IMR-90 (cell line): ENCODE measurements around the gene NCKAP5. TPM values are rescaled to one million over a fixed set of nuclear protein-coding genes. Genes with fewer than 3 reads are reported as not detected.

Source experiments
- ATAC-seq: fragments of 200-7000 bp; cut with Tn5 transposase; 2 replicates; pipeline ENCODE4 v1.9.1; 2020; ENCODE audit warnings: low read depth, mild to moderate bottlenecking, moderate library complexity
- BruUV-seq: library from RNA; stranded (reverse); fragments of 400-500 nt; replicated peaks from 2 replicates; lab custom pipeline; 2021; lab: Mats Ljungman, UMichigan
- CTCF ChIA-PET: fragments of 300-600 bp; formaldehyde crosslinking; extraction: SDS; loops from one replicate; lab custom pipeline; 2021; ENCODE audit warnings: antibody characterized with exemption; lab: Yijun Ruan, JAX
- POLR2A ChIA-PET: fragments of 300-600 bp; sonication (Branson Sonifier 250); formaldehyde crosslinking; loops from one replicate; lab custom pipeline; 2022; ENCODE audit warnings: antibody characterized with exemption; ENCODE audit not compliant: unreplicated experiment; lab: Charles Lee
- DNase-seq: peaks from one replicate; pipeline ENCODE4 v3.0.0; 2013
- H2AFZ ChIP-seq: replicated peaks from 2 replicates; pipeline ENCODE3; 2013; ENCODE audit warnings: low read length, mild to moderate bottlenecking; ENCODE audit not compliant: poor library complexity
- H2AK5ac ChIP-seq: 2 replicates; pipeline ENCODE4 v1.6.1; 2013; ENCODE audit warnings: low read depth, low read length, inconsistent platforms
- H2AK9ac ChIP-seq: replicated peaks from 2 replicates; pipeline ENCODE3; 2013; ENCODE audit warnings: mild to moderate bottlenecking, low read depth, low read length, moderate library complexity; ENCODE audit not compliant: poor library complexity
- H2BK120ac ChIP-seq: 2 replicates; pipeline ENCODE4 v1.6.1; 2013; ENCODE audit warnings: low read depth, low read length, inconsistent platforms
- H2BK15ac ChIP-seq: 3 replicates; pipeline ENCODE4 v1.6.1; 2013; ENCODE audit warnings: low read depth, low read length, inconsistent platforms
- H2BK20ac ChIP-seq: 2 replicates; pipeline ENCODE4 v1.6.1; 2013; ENCODE audit warnings: low read depth, mild to moderate bottlenecking, inconsistent platforms, low read length, moderate library complexity
- H2BK5ac ChIP-seq: 2 replicates; pipeline ENCODE4 v1.6.1; 2013; ENCODE audit warnings: mild to moderate bottlenecking, low read depth, low read length, inconsistent platforms; ENCODE audit not compliant: poor library complexity, severe bottlenecking
- H3K14ac ChIP-seq: replicated peaks from 2 replicates; pipeline ENCODE4 v1.6.1; 2013; ENCODE audit warnings: low read depth, low read length, inconsistent platforms
- H3K18ac ChIP-seq: 2 replicates; pipeline ENCODE4 v1.6.1; 2013; ENCODE audit warnings: low read depth, low read length, control low read depth
- H3K23ac ChIP-seq: 2 replicates; pipeline ENCODE4 v1.6.1; 2013; ENCODE audit warnings: low read depth, low read length, inconsistent platforms
- H3K27ac ChIP-seq: 2 replicates; pipeline ENCODE4 v1.5.1; 2013; ENCODE audit warnings: mild to moderate bottlenecking, control low read depth, low read length; ENCODE audit not compliant: insufficient read depth
- H3K27me3 ChIP-seq: 2 replicates; pipeline ENCODE4 v1.6.1; 2013; ENCODE audit warnings: low read length; ENCODE audit not compliant: control insufficient read depth, insufficient read depth
- H3K36me3 ChIP-seq: 2 replicates; pipeline ENCODE4 v1.6.1; 2013; ENCODE audit warnings: low read length, mixed read lengths; ENCODE audit not compliant: control insufficient read depth, insufficient read depth
- H3K4ac ChIP-seq: 2 replicates; pipeline ENCODE4 v1.6.1; 2013; ENCODE audit warnings: low read depth, low read length, inconsistent platforms
- H3K4me1 ChIP-seq: 2 replicates; pipeline ENCODE4 v1.6.1; 2013; ENCODE audit warnings: low read length, mixed read lengths; ENCODE audit not compliant: control insufficient read depth, insufficient read depth
- H3K4me2 ChIP-seq: 2 replicates; pipeline ENCODE4 v1.6.1; 2013; ENCODE audit warnings: low read depth, mild to moderate bottlenecking, control low read depth, low read length, moderate library complexity
- H3K4me3 ChIP-seq: 2 replicates; pipeline ENCODE4 v1.5.1; 2013; ENCODE audit warnings: low read depth, mild to moderate bottlenecking, control low read depth, low read length, moderate library complexity; ENCODE audit not compliant: insufficient read depth
- H3K56ac ChIP-seq: 2 replicates; pipeline ENCODE4 v1.6.1; 2013; ENCODE audit warnings: low read length, inconsistent platforms; ENCODE audit not compliant: insufficient read depth; ENCODE audit errors: extremely low read depth
- H3K79me1 ChIP-seq, 2 experiments: 2 replicates each; pipeline ENCODE4 v1.6.1; 2013; ENCODE audit warnings: low read length in 2 of 2, inconsistent platforms in 1 of 2, low read depth in 1 of 2
- H3K9ac ChIP-seq: 2 replicates; pipeline ENCODE4 v1.6.1; 2013; ENCODE audit warnings: low read depth, low read length, control low read depth
- H3K9me1 ChIP-seq: 2 replicates; pipeline ENCODE4 v1.6.1; 2013; ENCODE audit warnings: low read length, inconsistent platforms; ENCODE audit not compliant: insufficient read depth
- H3K9me3 ChIP-seq: 2 replicates; pipeline ENCODE4 v1.6.1; 2013; ENCODE audit warnings: low read length; ENCODE audit not compliant: control insufficient read depth, insufficient read depth
- H4K20me1 ChIP-seq: 2 replicates; pipeline ENCODE4 v1.6.1; 2013; ENCODE audit warnings: low read length, inconsistent platforms; ENCODE audit not compliant: insufficient read depth
- H4K5ac ChIP-seq: 2 replicates; pipeline ENCODE4 v1.6.1; 2013; ENCODE audit warnings: mild to moderate bottlenecking, low read depth, low read length, control low read depth
- H4K8ac ChIP-seq, 2 experiments: 2 replicates each; pipeline ENCODE4 v1.6.1; 2013; ENCODE audit warnings: low read depth in 2 of 2, low read length in 2 of 2, control low read depth in 1 of 2, inconsistent platforms in 1 of 2
- H4K91ac ChIP-seq: 2 replicates; pipeline ENCODE4 v1.6.1; 2013; ENCODE audit warnings: low read depth, low read length, inconsistent platforms; ENCODE audit not compliant: insufficient read depth
- WGBS, 2 experiments: methylation state at CpG; one replicate each; pipeline versions ENCODE4 v1.1.5 to v1.1.7; 2013; ENCODE audit warnings: missing lambda C conversion rate in 2 of 2; ENCODE audit not compliant: insufficient read length in 1 of 2; ENCODE audit errors: extremely low coverage in 2 of 2; 5-methylcytosine and 5-hydroxymethylcytosine counted together
- dilution Hi-C: fragments of 300-500 bp; cut with HindIII; formaldehyde crosslinking; loops from one replicate; pipeline ENCODE4 v1.14.3; 2018; ENCODE audit warnings: low sequenced_read_pairs; ENCODE audit not compliant: unreplicated experiment
- in situ Hi-C: fragments of 300-500 bp; cut with MboI; formaldehyde crosslinking; loops from 3 replicates; pipeline ENCODE4 v1.14.3; 2019; ENCODE audit warnings: low sequenced_read_pairs, inconsistent platforms, mixed read lengths
- intact Hi-C: fragments of 100-400 bp; cut with micrococcal nuclease; formaldehyde crosslinking; loops from 2 replicates; pipeline ENCODE4 v1.10.0; 2022
- polyA plus RNA-seq, 3 experiments: library from polyadenylated mRNA; depleted of rRNA; stranded (reverse); fragments of >200 nt; gene quantifications; 2 replicates each; pipeline ENCODE4 v1.2.3, GENCODE V29; 2012; ENCODE audit warnings: low replicate concordance in 1 of 3
- total RNA-seq: library from RNA; depleted of rRNA; stranded (reverse); fragments of >200 nt; gene quantifications from 2 replicates; pipeline ENCODE4 v1.2.3, GENCODE V29; 2012
- TF ChIP-seq, protein P1 (sequence below): fragments of 150-350 bp; IDR thresholded peaks from 2 replicates; pipeline ENCODE4 v1.6.1; 2017; ENCODE audit warnings: mild to moderate bottlenecking, antibody characterized with exemption, low read length, low read depth

NCKAP5 gene
- total and polyA plus RNA-seq, 2 of the 4 experiments (the other 2 are of a cell fraction), result 2.7 to 3.9 TPM

DNA sequence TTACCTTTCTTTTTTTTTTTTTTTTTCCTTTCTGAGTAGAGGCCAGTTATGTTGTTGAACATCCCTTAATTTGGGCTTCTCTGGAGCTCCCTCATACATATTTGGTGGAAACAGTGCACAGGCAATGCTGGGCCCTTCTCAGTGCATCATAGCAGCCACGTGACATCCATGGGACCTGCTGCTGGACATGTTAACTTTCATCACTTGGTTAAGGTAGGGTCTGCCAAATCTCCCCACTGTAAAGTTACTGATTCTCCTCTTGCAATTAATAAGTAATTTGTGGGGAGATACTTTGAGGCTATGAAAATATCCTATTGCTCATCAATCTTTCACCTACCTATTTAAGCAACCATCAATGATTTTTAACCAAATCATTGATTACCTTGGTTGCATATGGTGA lies 686.7 kb downstream of the NCKAP5 start:
- Histone ChIP-seq H3K27me3 (no peaks in the 10 kb centered on the region), H3K9me1 (peaks cover 4% of the 10 kb centered on the region; the same call in 1 of the 2 replicates), H2AK5ac (no peak overlapping the region), H2AFZ (no peak overlapping the region), H3K9ac (no peak overlapping the region), H4K5ac (no peak overlapping the region), H3K27ac (no peak overlapping the region), H3K9me3 (peaks cover 2% of the 10 kb centered on the region; the same call in 1 of the 2 replicates), H3K18ac (no peak overlapping the region), H4K8ac (no peak overlapping the region), H3K4me3 (no peak overlapping the region), H2BK20ac (no peak overlapping the region), H2BK15ac (no peak overlapping the region), H4K91ac (no peak overlapping the region), H3K4me1 (peaks cover 4% of the 10 kb centered on the region), H2BK120ac (no peak overlapping the region), H3K23ac (no peak overlapping the region), H3K4me2 (no peak overlapping the region), H3K79me1 (no peaks in the 10 kb centered on the region), H3K4ac (no peak overlapping the region), H4K20me1 (no peaks in the 10 kb centered on the region; the same call in 1 of the 2 replicates), H2BK5ac (no peak overlapping the region), H3K14ac (no peak overlapping the region), H2AK9ac (no peak overlapping the region), H3K36me3 (peaks cover 5% of the 10 kb centered on the region), H3K56ac (no peak overlapping the region)
- ATAC-seq, result no peak
- no CpG with 5 or more reads among the region's 1 CpG for WGBS, 2 experiments
- BruUV-seq, result no TSS peak
- intact Hi-C loops (no loop called here), dilution Hi-C loops (no loop called here), in situ Hi-C loops (no loop called here)
- DNase-seq, result no peak
- TF ChIP-seq, protein P1, sequence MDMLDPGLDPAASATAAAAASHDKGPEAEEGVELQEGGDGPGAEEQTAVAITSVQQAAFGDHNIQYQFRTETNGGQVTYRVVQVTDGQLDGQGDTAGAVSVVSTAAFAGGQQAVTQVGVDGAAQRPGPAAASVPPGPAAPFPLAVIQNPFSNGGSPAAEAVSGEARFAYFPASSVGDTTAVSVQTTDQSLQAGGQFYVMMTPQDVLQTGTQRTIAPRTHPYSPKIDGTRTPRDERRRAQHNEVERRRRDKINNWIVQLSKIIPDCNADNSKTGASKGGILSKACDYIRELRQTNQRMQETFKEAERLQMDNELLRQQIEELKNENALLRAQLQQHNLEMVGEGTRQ, result no peak
- CTCF ChIA-PET, result no interaction called here
- POLR2A ChIA-PET, result no interaction called here
